DOHH2 (cell line): ENCODE results near the gene CETP.
A peak's percentile ranks its signal among the peaks of the same experiment; 100 is the strongest.

Experiments used
- H3F3A ChIP-seq: fragments of 200-600 bp; sonication (generic), shearing (Covaris generic); 2 replicates; pipeline ENCODE4 v1.6.0; 2016; ENCODE audit warnings: antibody characterized with exemption, mild to moderate bottlenecking; ENCODE audit not compliant: control insufficient read depth, insufficient read depth
- H3K27ac ChIP-seq: fragments of 200-600 bp; sonication (generic); 2 replicates; pipeline ENCODE4 v1.5.1; 2014; ENCODE audit warnings: low read depth, mild to moderate bottlenecking, low read length, moderate library complexity
- H3K27me3 ChIP-seq: fragments of 200-600 bp; sonication (generic); 2 replicates; pipeline ENCODE4 v1.6.1; 2014; ENCODE audit warnings: mild to moderate bottlenecking, low read length, mixed read lengths; ENCODE audit not compliant: control insufficient read depth
- H3K36me3 ChIP-seq: fragments of 200-600 bp; sonication (generic); 2 replicates; pipeline ENCODE4 v1.6.1; 2014; ENCODE audit warnings: mild to moderate bottlenecking, low read length, moderate library complexity, mixed read lengths; ENCODE audit not compliant: control insufficient read depth
- H3K4me1 ChIP-seq: fragments of 200-600 bp; sonication (generic); 2 replicates; pipeline ENCODE4 v1.6.1; 2014; ENCODE audit warnings: mild to moderate bottlenecking, low read length, mixed read lengths; ENCODE audit not compliant: control insufficient read depth
- H3K4me2 ChIP-seq: fragments of 200-600 bp; sonication (generic); 2 replicates; pipeline ENCODE4 v1.6.0; 2014; ENCODE audit warnings: mild to moderate bottlenecking, low read length, moderate library complexity
- H3K4me3 ChIP-seq: fragments of 200-600 bp; sonication (generic); 2 replicates; pipeline ENCODE4 v1.5.1; 2014; ENCODE audit warnings: mild to moderate bottlenecking, low read length, mixed read lengths
- H3K79me2 ChIP-seq: fragments of 200-600 bp; sonication (generic); 2 replicates; pipeline ENCODE4 v1.6.1; 2014; ENCODE audit warnings: mild to moderate bottlenecking, low read length, mixed read lengths; ENCODE audit not compliant: control insufficient read depth
- H3K9me2 ChIP-seq: fragments of 200-600 bp; sonication (generic); replicated peaks from 2 replicates; pipeline ENCODE4 v1.6.1; 2014; ENCODE audit warnings: mild to moderate bottlenecking, low read length, mixed read lengths; ENCODE audit not compliant: control insufficient read depth
- H3K9me3 ChIP-seq: fragments of 200-600 bp; sonication (generic); 2 replicates; pipeline ENCODE4 v1.6.1; 2014; ENCODE audit warnings: antibody characterized with exemption, low read length, mixed read lengths; ENCODE audit not compliant: control insufficient read depth, insufficient read depth
- H4K20me1 ChIP-seq: fragments of 200-600 bp; sonication (generic); 2 replicates; pipeline ENCODE4 v1.6.0; 2014; ENCODE audit warnings: low read depth, mild to moderate bottlenecking, antibody characterized with exemption, low read length, moderate library complexity; ENCODE audit not compliant: control insufficient read depth, insufficient read depth
- CTCF ChIP-seq: fragments of 200-600 bp; sonication (generic); IDR thresholded peaks from one replicate; pipeline ENCODE4 v1.5.1; 2014; ENCODE audit warnings: antibody characterized with exemption, mild to moderate bottlenecking, low read depth, low read length; ENCODE audit not compliant: poor library complexity, severe bottlenecking
- EZH2phosphoT487 ChIP-seq: fragments of 200-600 bp; sonication (generic); IDR thresholded peaks from 2 replicates; pipeline ENCODE4 v1.6.1; 2017; ENCODE audit warnings: borderline replicate concordance, mild to moderate bottlenecking, antibody characterized with exemption, low read length, moderate library complexity, mixed read lengths

CETP gene

DNA sequence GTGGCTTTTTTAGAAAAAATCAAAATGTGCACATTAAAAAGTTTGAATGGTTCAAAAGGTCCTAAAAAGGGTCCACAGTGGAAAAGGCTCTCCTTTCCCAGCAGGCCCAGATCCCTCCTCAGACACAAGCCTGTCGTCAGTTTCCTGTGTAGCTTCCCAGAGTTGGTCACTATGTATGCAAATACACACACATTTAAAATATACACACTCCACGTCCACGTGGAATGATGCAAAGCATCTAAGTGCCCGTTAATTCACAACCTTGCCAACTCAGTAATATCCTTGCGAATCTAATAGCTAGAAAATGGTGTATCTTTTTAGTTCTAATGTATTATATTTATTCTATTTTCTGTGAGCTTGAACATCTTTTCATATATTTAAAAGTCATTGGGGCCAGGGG lies 45.3 kb downstream of the CETP start:
- Histone ChIP-seq H3K27ac (no peak overlapping the region), H3K9me3 (no peaks in the 10 kb centered on the region), H3K79me2 (no peaks in the 10 kb centered on the region), H4K20me1 (no peaks in the 10 kb centered on the region), H3K9me2 (no peaks in the 10 kb centered on the region), H3F3A (peaks cover 10% of the 10 kb centered on the region; the same call in 1 of the 2 replicates), H3K4me3 (no peak overlapping the region), H3K36me3 (no peaks in the 10 kb centered on the region), H3K27me3 (no peaks in the 10 kb centered on the region), H3K4me1 (peaks cover 75% of the 10 kb centered on the region), H3K4me2 (peak overlapping the region; percentile 40)
- TF ChIP-seq EZH2phosphoT487 = no peak
- no peak for TF ChIP-seq CTCF

- Histone ChIP-seq H3K9me2 (no peaks in the 10 kb centered on the region), H3K9me3 (no peaks in the 10 kb centered on the region), H3K36me3 (no peaks in the 10 kb centered on the region), H3K79me2 (no peaks in the 10 kb centered on the region), H3K4me3 (no peak overlapping the region), H3K4me1 (peaks cover 75% of the 10 kb centered on the region), H3K4me2 (peak overlapping the region; percentile 40), H4K20me1 (no peaks in the 10 kb centered on the region), H3K27me3 (no peaks in the 10 kb centered on the region), H3K27ac (no peak overlapping the region), H3F3A (peaks cover 10% of the 10 kb centered on the region; the same call in 1 of the 2 replicates)
- no peak for TF ChIP-seq CTCF
- TF ChIP-seq EZH2phosphoT487 = no peak
Observed at GRCh38 chr16:57007530-57007929, 45.8 kb downstream of the CETP start.

GRCh38 chr16:57008440-57008839 lies 46.7 kb downstream of the CETP start:
- H3K36me3 ChIP-seq = no peaks in the 10 kb centered on the region
- H3F3A ChIP-seq = peaks cover 10% of the 10 kb centered on the region; the same call in 1 of the 2 replicates
- no peak overlapping the region for H3K4me2 ChIP-seq
- no peaks in the 10 kb centered on the region for H3K9me3 ChIP-seq
- H3K27me3 ChIP-seq = no peaks in the 10 kb centered on the region
- TF ChIP-seq EZH2phosphoT487 = no peak
- TF ChIP-seq CTCF = no peak
- no peaks in the 10 kb centered on the region for H3K9me2 ChIP-seq
- no peak overlapping the region for H3K4me3 ChIP-seq
- H4K20me1 ChIP-seq = no peaks in the 10 kb centered on the region
- no peaks in the 10 kb centered on the region for H3K79me2 ChIP-seq
- peaks cover 72% of the 10 kb centered on the region for H3K4me1 ChIP-seq
- no peak overlapping the region for H3K27ac ChIP-seq

GRCh38 chr16:57009643-57010170 lies 48.0 kb downstream of the CETP start:
- Histone ChIP-seq H3K9me3 (no peaks in the 10 kb centered on the region), H3K79me2 (no peaks in the 10 kb centered on the region), H3F3A (peaks cover 10% of the 10 kb centered on the region; the same call in 1 of the 2 replicates), H3K9me2 (no peaks in the 10 kb centered on the region), H3K27ac (no peak overlapping the region), H3K27me3 (no peaks in the 10 kb centered on the region), H3K4me3 (no peak overlapping the region), H3K4me1 (peaks cover 72% of the 10 kb centered on the region), H3K4me2 (no peak overlapping the region), H3K36me3 (no peaks in the 10 kb centered on the region), H4K20me1 (no peaks in the 10 kb centered on the region)
- TF ChIP-seq EZH2phosphoT487 (no peak), CTCF (no peak)
